DMS53 (cell line): ENCODE measurements around the gene PMM2.
"Not testable (repeated sequence)": the region's sequence is repeated elsewhere in the genome, so short reads cannot be mapped to it uniquely, and the experiment has no call there.

Experiments used
- DNase-seq: peaks from one replicate; lab custom pipeline; 2025; lab: John Stamatoyannopoulos, UW

PMM2 gene

DNA sequence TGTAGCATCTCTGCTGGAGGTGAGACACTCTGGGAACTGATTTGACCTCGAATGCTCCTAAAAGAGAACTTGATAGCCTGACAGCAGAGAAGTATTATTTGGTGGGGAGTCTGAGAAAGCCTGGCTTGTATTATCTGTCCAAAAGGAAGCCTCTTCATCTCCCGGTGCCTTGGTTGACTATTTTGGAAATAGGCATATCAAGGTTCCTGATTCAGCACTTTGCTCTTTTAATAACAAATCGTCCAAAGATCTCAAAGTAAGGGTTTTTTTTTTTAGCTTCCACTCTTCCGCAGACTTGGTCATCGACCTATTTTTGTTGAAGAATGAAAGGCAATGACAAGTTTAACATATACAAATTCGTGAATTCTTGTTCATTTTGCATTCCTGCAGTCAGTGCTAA lies 15.0 kb upstream of the PMM2 start:
- DNase-seq: no peak

DNA sequence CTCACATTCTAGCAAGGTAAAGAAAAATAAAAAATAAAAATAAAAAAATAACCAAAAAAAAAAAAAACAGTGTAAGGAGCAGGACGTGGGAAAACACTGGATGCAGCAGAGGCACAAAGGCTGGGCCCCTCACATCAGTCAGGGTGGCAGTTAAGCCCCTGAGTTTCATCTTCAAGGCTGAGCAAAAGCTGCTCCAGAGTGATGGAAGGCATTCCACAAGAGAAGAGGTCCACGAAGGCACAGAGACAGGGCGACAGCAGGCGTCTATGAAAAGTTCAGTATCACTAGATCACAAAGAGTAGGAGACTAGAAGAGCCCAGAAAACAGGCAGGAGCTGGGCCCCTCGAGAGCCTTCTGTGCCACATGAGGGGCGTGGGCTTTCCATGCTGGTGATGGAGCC lies 12.2 kb upstream of the PMM2 start:
- no peak for DNase-seq

DNA sequence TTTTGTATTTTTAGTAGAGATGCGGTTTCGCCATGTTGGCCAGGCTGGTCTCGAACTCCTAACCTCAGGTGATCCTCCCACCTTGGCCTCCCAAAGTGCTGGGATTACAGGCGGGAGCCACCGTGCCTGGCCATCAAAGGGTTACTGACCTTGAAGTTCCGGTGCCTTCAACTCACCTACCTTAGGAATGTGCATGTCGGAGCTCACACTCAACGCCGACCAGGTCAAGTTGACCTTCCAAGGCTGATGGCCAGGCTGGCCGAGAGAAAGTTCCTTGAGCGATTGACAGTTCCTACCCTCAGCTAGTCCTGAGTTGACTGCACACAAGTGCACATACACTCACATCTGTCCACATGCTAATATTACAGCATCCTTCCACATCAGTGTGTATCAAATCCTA lies 11.3 kb upstream of the PMM2 start:
- not testable (repeated sequence) for DNase-seq

DNA sequence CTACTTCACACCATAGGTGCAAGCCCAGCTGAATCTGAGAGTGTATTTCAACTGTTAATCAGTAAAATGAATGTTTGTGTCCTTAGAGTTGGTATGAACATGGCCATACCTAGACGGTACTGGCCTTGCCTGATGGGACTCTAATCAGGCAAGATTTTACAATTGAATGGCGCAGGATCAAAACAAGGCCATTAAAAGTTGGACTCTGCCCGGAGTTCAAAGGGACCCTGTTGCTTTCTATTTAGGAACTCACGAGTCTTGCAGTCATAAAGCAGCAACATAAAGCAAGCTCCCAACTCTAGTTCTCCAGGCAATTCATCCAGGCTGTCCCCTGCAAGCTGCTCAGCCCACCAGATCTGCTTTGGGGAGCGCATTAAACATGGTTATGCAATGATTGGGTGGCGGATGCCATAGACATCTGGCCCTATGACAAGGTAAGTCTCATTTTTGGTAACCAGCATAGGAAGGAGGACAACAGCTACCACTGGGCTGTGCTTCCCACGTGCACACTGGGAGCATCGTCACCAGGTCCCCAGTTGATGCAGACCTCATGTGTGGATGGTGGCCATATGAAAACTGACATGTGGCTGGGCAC lies 9.0 kb upstream of the PMM2 start:
- DNase-seq: no peak

DNA sequence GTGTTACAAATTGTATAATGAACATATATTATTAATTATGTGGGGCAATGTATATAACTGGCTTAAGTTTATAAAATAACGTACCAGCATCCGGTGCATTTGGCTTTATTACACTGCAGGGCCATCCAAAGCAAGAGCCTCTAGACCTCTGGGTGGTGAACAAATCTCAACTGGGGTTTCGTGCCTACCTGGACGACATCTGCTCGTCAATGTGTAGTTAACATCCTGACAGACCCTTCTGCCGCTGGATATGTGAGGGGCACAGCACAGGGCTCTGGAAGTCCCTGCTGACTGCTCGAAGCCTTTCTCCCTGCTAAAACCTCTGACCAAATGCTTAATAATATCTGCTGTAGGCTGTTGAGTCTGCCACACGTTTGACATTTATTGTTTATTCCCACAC lies 2.5 kb upstream of the PMM2 start:
- DNase-seq: peak; percentile 25

DNA sequence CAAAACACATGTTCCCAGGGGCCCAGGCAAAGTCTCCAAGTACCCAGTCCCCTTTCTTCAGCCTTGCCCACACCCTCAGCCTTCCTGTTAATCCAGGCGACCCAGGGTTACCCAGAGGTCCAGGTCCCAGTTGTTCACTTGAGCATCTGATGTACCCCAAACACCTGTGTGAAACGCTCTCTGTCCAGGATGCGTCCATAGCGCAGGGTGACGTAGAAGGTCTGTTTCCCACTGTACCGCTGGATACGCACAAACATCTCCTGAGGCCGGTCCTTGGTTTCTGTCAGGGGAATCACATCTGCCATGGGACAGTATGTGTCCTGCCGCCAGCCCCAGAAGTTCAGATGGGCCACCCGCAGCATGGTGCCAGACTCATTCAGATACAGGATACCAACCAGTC lies 1.8 kb upstream of the PMM2 start:
- no peak for DNase-seq

DNA sequence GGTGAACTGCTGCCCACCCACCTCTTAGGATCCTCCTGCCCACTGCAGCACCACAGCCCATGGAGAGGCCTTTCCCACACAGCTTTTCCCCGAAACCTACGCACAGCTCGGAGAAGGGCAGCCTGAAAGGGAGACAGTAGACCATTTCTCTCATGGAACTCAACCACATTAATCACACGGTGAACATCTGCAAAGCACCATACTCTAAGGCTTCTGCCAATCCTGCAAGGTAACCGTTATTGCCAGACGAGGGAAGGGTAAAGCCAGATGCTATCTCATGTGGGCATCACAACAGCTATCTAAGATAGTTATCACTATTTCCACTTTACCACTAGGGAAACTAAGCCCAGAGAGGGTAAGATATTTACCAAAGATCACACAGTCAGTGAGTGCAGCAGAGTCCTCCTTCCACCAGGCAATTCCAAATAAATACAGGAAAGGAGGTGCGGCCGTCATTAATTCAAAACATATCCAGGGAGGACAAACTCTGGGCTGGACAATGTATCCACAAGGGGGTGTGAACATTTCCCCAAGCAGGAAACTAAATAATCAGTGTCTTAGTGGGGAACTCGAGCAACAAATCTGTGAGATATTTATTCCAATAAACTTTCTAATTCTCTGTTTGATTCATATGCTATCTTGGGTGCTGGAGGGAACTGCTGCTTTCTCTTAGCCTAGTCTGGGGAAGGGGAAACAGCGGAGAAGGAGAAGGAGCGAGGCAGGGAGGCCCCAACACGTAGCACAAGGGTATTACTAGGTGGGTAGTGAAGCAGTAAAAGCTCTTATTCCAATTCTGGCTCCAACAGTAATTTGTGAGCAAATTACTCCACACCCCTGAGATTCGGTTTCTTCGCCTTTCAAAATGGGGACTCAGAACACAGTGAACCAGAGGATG lies 923 bp upstream of the PMM2 start:
- DNase-seq: no peak

DNA sequence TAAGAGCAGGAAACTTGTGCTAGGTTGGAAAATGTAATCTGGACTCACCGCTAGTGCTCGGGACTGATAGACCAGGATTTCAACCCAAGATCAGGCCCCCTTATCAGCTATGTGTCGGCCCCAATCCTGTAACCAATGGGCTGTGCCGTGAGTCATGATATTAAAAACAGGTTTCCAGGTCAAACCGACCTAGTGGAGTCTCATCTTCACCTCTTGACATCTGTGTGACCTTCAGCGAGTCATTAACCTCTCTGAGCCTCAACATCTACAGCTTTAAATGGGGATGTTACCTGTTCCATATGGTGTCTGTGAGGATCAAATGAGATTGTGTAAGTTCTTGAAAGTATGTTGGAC lies 512 bp downstream of the PMM2 start:
- DNase-seq: peak; percentile 57

DNA sequence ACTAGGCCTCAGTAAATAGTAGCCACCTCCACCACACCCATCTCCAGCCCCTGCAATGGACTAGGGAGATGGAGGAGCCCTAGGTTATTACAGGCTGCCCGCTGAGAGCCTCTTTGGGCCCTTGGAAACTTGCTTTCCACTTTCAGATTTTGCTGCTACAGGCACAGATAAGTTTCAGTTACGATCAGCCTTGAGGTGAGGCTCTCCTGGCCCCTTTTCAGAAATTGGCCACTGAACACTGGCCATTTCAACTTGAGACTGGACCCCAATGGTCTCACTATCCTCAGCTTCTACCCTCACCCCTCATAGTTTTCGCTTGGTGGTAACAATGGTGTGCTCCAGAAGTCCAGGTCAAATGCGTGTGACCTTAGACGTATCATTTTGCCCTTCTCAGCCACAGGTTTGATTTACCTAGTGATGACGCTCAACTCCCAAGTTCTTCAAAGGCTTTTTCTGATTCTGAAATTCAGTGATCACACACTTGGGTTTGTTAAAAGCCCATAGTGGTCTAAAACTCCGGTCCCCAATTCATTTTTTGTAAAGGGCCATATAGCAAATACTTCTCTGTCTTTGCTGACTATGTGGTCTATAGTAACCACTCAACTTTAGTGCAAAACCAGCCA lies 1.0 kb downstream of the PMM2 start:
- DNase-seq: no peak

DNA sequence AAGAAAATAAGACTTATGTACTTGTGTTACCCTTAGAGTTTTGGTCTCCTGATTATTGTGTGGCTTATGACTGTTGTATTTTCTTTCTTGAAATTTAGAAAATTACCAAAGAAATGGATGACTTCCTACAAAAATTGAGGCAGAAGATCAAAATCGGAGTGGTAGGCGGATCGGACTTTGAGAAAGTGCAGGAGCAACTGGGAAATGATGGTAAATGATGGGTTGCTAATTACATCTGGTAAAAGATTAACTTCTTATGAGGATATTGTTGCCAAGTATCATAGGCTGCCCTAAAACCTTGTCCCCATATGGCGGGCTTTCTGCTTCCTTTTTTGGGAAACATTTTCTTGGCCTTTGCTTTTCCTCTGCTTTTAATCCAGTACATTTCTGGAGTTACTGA lies 4.1 kb downstream of the PMM2 start:
- no peak for DNase-seq

DNA sequence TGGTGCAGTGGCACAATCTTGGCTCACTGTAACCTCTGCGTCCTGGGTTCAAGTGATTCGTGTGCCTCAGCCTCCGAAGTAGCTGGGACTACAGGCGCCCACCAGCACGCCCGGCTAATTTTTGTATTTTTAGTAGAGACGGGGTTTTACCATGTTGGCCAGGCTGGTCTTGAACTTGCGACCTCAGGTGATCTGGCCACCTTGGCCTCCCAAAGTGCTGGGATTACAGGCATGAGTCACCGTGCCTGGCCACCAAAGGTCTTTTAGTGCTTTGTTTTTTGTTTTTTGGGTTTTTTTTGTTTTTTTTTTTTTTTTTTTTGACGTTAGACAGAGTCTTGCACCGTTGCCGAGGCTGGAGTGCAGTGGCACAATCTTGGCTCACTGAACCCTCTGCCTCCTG lies 6.1 kb downstream of the PMM2 start:
- not testable (repeated sequence) for DNase-seq

DNA sequence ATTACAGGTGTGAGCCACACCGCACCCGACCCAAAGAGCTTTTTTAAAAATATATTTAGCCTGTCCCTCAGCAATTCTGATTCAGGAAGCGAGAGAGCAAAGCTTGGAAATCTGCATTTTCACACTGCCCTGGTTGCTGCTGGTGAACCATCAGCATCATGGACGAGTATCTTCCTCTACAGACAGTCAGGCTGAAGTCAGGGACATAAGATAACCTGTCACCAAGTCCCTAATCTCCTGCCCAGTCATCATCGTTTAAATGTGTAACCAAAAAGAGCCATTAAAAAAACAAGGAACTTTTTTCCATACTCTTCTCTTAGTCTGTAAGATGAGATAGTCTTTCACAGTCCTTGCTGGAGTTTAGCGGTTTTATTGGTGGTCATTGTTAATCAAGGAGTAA lies 6.7 kb downstream of the PMM2 start:
- no peak for DNase-seq

DNA sequence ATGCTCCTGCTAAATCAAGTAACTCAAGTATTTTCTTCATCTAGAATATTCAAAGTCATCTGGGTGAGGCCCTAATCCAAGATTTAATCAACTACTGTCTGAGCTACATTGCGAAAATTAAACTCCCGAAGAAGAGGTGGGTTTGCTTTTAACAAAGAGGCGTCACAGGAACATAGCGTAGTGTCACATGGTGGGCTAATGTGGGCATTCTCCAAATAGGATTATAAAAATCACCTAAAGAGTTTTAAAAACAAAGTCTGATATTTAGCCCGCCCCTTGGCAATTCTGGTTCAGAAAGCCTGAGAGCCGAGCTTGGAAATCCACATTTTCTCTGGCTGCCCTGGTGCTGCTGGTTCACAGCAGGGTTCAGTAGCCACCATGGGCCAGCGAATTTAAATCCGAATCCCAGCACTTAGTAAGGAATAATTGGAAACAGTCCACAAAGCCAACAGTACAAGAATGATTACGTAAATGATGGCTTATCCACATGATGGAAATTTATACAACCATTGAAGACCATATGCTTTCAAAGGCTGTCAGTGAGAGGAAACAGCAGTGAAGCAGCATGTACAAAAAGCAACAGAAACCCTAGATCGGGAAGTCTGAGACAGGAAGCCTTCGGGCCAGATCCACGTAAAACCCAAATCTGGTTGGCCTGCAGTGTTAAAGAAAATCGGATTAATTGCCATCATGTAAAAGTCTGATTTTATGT lies 8.8 kb downstream of the PMM2 start:
- DNase-seq: no peak

DNA sequence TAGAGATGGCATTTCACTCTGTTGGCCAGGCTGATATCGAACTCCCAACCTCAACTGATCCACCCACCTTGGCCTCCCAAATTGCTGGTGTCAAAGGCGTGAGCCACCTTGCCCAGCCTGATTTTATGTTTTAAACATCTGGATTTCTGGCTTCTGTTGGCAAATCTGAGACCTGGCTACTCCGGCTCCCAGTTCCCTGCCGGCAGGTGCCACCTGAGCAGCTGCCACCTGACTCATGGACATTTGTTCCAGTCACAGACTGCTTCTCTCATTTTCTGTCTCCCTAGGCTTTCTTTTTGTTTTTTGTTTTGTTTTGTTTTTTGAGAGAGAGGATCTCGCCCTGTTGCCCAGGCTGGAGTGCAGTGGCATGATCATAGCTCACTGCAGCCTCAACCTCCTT lies 9.6 kb downstream of the PMM2 start:
- DNase-seq: no peak

DNA sequence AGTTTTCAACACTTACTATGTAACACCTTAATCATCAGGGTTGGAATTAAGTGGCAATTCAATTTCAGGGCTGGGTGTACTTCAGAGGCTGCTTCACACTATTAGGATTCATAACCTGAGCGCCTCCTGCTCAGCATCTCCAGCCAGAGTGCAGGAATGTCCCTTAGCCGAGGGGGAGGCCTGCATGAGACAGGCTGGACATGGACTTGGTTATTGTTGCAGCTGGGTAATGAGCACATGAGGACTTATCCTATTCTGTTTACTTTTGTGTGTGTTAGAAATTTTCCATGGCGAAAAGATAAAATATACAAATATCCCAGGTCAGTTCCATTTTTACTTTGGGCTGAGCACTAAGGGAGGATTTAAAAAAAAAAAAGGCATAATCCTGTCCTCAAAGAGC lies 10.4 kb downstream of the PMM2 start:
- DNase-seq: no peak

DNA sequence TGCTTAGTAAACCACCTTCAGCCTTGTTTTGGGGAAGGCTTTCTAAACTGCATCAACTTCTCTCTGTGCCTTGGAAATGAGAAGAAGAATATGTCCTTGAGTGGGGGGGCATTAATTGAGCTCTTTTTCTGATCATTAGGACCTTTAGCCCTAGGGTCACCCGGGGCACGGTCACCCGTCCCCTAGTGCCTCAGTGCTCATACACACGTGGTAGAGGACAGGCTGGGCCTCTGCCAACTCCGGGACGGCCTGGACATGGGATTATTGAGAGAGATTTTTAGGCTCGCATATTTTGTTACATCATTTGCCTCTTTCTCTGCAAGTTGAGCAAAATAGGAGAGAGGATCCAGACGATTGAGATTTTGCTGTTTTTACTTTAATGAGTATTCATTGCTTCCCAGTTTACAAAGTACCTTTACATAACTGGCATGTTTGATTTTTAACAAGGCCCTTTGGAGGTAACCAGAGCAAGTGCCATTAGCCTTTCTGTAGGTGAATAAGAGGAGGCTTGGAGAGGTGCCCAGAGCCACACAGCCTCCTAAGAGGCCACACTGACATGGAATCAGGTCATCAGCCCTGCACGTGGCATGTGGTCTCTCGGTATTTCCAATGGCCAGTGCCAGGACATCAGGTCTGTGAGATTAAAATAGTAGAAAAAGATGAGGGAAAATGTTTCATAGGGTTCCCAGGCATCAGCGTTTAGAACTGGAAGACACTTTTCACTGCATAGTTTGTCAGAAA lies 11.1 kb downstream of the PMM2 start:
- no peak for DNase-seq

DNA sequence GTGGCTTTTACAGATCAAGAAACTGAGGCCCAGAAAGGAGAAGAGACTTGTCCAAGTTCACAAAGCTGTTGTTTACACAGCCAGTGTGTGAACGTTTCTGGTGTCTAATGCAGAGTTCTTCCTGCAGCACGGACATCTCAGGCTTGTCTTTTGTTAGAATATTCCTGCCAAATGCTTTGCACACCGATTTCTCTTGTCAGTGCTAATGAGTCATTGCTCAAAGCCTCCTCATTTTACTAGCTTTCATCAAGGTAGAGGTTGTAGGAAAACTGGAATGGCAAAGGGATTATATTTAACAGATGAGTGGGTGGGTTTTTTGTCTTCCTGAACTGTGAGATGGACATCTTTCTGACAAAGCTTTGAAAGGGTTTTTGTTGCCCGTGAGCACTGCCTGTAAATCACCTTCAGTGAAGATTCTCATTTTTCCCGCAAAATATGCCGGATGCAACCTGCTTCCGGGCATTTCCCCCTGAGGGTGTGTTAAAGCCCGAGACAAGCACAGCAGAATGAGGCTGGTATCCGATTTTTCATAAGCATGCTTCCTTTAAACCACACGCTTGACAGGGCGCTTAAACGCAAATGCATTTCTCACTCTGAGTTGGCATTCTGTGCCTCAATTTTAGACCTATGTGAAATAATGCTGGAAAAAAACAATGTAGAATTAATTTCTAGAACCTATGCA lies 14.7 kb downstream of the PMM2 start:
- no peak for DNase-seq

DNA sequence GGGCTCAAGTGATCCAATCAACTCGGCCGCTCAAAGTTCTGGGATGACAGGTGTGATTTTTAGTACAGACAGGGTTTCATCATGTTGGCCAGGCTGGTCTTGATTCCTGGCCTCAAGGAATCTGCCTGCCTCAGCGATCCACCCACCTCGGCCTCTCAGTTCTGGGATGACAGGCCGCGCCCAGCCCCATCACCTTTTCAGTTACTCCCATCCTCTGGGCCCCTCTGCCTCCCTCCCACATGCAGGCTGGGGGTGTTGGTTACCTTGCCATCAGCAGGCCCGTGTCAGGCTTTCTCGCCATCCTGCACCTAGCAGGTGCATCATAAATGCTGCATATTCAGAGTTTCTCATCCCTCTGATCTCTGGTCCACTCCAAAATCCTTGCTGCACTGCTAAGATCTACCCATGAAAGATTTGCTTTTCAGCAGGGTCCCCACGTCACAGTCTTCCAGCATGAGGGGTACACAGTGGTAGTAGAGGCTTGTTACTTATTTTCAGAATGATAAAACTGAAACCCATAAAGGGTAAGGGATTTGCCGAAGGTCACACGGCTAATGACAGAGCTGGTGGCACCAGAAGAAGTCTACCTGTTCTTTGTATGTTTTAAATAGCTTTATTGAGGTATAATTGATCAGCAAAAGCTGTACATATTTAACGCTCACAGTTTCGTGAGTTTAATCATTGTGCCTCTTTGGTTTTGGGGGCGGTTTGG lies 16.6 kb downstream of the PMM2 start:
- no peak for DNase-seq

DNA sequence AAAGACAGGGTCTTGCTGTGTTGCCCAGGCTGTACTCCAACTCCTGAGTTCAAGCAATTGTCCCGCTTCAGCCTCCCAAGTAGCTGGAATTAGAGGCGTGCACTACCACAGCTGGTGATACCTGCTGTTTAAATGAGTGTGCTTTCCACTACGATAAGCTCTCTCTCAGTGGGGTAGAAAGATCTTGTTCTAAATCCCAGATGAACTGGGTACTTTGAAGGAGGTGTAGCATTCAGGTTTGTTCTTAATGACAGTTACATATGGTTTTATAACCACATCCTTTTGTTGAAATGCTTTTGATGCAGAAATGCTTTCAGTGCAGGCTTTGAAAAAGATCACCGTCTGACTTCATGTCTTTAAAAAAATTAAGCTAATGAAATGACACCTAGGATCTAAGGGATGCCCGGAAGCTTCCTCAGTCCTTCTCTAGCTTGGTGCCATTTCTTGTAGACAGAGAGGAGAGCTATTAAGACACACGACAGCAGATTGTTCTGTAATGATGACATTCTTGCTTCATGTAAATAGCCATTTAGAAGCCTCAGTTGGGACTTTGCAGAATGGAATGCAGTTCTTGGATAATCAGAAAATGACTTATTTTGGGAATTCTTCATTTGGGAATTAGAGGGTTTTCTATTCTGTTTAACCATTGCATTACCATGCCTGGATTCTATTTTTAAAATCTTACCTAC lies 19.5 kb downstream of the PMM2 start:
- no peak for DNase-seq
